Chondrocyte (in vitro differentiated cells): ENCODE results near the gene REEP3. TPM values are rescaled to one million over a fixed set of nuclear protein-coding genes. Genes with fewer than 3 reads are reported as not detected.
A peak's percentile ranks its signal among the peaks of the same experiment; 100 is the strongest.

Experiments
- DNase-seq: peaks from one replicate; pipeline ENCODE4 v3.0.0; 2021; ENCODE audit warnings: mixed read lengths, low spot score
- H3K27ac Mint-ChIP-seq: one replicate; pipeline ENCODE4 v1.8.0; 2021; ENCODE audit warnings: mild to moderate bottlenecking, moderate library complexity, mixed read lengths; ENCODE audit not compliant: unreplicated experiment
- H3K27me3 Mint-ChIP-seq: 2 replicates; pipeline ENCODE4 v1.8.0; 2021; ENCODE audit warnings: low read depth, mixed read lengths
- H3K36me3 Mint-ChIP-seq: 2 replicates; pipeline ENCODE4 v1.8.0; 2021; ENCODE audit warnings: low read depth, mixed read lengths
- H3K4me1 Mint-ChIP-seq: 2 replicates; pipeline ENCODE4 v1.8.0; 2021; ENCODE audit warnings: low read depth, mild to moderate bottlenecking, mixed read lengths
- H3K4me3 Mint-ChIP-seq: one replicate; pipeline ENCODE4 v1.8.0; 2021; ENCODE audit warnings: mild to moderate bottlenecking, moderate library complexity, mixed read lengths; ENCODE audit not compliant: unreplicated experiment
- H3K9me3 Mint-ChIP-seq: 2 replicates; pipeline ENCODE4 v1.8.0; 2021; ENCODE audit warnings: low read depth, mixed read lengths
- CTCF ChIP-seq: fragments of 200-600 bp; sonication (generic); IDR thresholded peaks from 2 replicates; pipeline ENCODE4 v1.5.0; 2021; ENCODE audit warnings: antibody characterized with exemption, mild to moderate bottlenecking, moderate library complexity
- long read RNA-seq: library from polyadenylated mRNA; stranded (forward); transcript quantifications from one replicate; pipeline ENCODE4 v2.0.0, GENCODE V29; 2021
- total RNA-seq: library from RNA; stranded (reverse); gene quantifications from 3 replicates; pipeline ENCODE4 v1.2.1, GENCODE V29; 2021

The REEP3 gene
- total RNA-seq: 77.8 to 80.6 TPM (median 78.3 TPM) in 3 replicates
- long read RNA-seq, full-length matches to known transcripts: 77 of 112 reads
- long read RNA-seq, partial matches to known transcripts: 19 of 112 reads
- long read RNA-seq, other reads (novel, unspliced or antisense): 16 of 112 reads

DNA sequence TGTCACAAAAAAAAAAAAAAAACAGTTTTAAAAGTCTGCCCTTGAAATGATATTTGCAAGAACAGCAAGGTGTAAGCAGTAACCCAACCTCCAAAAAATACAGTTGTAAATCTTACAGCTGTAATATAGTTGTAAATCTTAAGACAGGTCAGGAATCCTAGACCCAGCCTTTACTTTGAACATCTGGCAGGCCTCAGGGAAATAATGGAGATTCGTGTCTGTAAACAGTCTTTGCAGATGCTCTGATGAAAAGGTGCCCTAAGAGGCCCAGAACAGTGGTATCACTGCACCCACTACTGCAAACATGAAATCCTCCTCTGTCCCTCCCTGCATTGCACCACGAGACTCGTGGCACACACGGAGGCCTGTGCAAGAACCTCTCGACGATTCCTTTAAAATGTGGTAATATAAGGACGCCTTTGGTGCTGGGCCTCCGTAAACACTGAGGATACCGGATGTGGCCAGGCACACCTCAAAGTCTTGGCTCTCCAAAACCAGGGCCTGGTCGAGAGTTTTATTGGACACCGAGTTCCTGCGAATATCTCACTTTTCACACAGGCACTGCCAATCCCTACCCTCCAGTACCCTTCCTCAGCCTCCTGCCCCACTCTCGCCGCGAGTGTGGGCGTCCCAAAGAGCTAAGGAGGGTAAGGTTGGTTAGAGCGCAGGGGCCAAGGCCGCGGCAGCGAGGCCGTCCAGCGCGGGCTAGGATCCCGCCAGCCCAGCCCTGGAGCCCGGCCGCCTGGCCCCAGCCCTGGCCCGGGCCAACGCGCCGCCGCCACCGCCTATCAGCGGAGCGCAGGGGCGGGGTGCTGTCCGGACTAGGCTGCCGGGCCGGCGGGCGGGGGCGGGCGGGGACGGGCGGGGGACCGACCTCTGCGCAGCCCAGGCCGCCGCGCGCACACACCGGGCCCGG is at the start of gene REEP3:
Gene REEP3, plus strand, starts transcription at position 902 of the 916 bp plus-strand sequence. CDS start 145 bp downstream, outside the sequence.
- peaks cover 75% of the 10 kb centered on the region for H3K4me1 Mint-ChIP-seq
- DNase-seq: no peak
- H3K4me3 Mint-ChIP-seq: peak within 1 kb of the TSS; percentile 84
- H3K36me3 Mint-ChIP-seq: peaks cover 6% of the 10 kb centered on the region
- H3K27ac Mint-ChIP-seq: peak within 1 kb of the TSS; percentile 94
- H3K27me3 Mint-ChIP-seq: no peaks in the 10 kb centered on the region
- peaks cover 9% of the 10 kb centered on the region for H3K9me3 Mint-ChIP-seq
- TF ChIP-seq CTCF: no peak

DNA sequence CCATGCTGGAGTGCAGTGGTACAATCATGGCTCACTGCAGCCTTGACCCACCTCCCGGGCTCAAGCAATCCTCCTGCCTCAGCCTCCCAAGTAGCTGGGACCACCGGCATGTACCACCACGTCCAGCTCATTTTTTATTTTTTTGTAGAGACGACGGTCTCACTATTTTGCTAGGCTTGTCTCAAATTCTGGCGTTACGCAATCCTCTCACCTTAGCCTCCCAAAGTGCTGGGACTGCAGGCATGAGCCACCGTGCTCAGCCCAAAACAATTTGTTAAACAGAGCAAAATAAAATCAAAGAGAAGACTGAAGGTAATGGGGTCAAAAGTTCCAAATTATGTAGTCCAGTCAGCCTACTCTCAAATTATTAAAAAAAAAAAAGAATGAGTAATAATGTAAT is 46.7 kb upstream of the REEP3 start:
- TF ChIP-seq CTCF: no peak
- Mint-ChIP-seq H3K4me3 (no peak overlapping the region), H3K27me3 (no peaks in the 10 kb centered on the region), H3K36me3 (peaks cover 2% of the 10 kb centered on the region), H3K4me1 (peaks cover 20% of the 10 kb centered on the region), H3K9me3 (no peaks in the 10 kb centered on the region), H3K27ac (no peak overlapping the region)
- DNase-seq: no peak

GRCh38 chr10:63477927-63478326 is 43.3 kb upstream of the REEP3 start:
- no peak overlapping the region for H3K4me3 Mint-ChIP-seq
- DNase-seq: no peak
- peaks cover 2% of the 10 kb centered on the region for H3K36me3 Mint-ChIP-seq
- peaks cover 14% of the 10 kb centered on the region for H3K4me1 Mint-ChIP-seq
- H3K27ac Mint-ChIP-seq: no peak overlapping the region
- no peak for TF ChIP-seq CTCF
- no peaks in the 10 kb centered on the region for H3K27me3 Mint-ChIP-seq
- no peaks in the 10 kb centered on the region for H3K9me3 Mint-ChIP-seq

DNA sequence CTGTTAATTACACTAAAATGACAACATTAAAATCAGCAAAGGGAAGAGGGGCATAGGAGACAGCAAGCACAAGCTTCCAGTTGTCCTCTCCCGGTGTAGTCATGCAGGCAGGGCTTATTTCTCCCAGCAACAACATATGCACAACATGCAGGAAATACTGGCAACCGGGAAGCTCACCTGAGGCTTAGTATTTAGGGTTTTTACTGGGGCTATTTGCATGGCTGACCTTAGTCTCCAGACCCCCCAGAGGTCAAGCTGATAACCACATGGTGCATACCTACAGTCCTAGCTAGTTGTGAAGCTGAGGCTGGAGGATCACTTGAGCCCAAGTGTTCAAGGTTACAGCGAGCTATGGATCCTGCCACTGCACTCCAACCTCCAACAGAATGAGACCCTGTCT is 42.6 kb upstream of the REEP3 start:
- no peak overlapping the region for H3K4me3 Mint-ChIP-seq
- DNase-seq: no peak
- H3K36me3 Mint-ChIP-seq: peaks cover 2% of the 10 kb centered on the region
- H3K27me3 Mint-ChIP-seq: no peaks in the 10 kb centered on the region
- no peaks in the 10 kb centered on the region for H3K9me3 Mint-ChIP-seq
- H3K27ac Mint-ChIP-seq: no peak overlapping the region
- H3K4me1 Mint-ChIP-seq: peaks cover 16% of the 10 kb centered on the region
- TF ChIP-seq CTCF: no peak

DNA sequence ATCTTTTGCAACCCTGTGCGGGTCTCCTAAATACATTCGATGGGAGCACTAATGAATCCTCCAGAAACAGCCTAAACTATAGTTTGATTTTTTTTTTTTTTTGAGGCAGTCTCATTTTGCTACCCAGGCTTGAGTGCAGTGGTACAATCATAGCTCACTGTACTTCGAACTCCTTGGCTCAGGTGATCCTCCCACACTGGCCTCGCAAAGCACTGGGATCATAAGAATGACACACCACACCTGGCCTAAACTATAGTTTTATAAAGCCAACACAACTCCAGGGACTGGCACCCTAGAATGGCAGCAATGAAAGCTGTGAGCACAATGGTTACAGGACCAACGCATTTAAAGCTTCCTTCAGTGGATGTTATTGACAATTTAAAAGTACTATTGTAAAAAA is 41.0 kb upstream of the REEP3 start:
- no peaks in the 10 kb centered on the region for H3K9me3 Mint-ChIP-seq
- H3K27ac Mint-ChIP-seq: no peak overlapping the region
- DNase-seq: no peak
- H3K27me3 Mint-ChIP-seq: no peaks in the 10 kb centered on the region
- H3K4me1 Mint-ChIP-seq: peaks cover 20% of the 10 kb centered on the region
- H3K4me3 Mint-ChIP-seq: no peak overlapping the region
- TF ChIP-seq CTCF: no peak
- peaks cover 2% of the 10 kb centered on the region for H3K36me3 Mint-ChIP-seq
